GM18526 (cell line): ENCODE results near the gene DNAH11.

Source experiments
- POLR2A ChIP-seq: IDR thresholded peaks from 3 replicates; pipeline ENCODE4 v1.6.1; 2011; ENCODE audit not compliant: insufficient read length; ENCODE audit errors: extremely low read depth

Gene DNAH11

DNA sequence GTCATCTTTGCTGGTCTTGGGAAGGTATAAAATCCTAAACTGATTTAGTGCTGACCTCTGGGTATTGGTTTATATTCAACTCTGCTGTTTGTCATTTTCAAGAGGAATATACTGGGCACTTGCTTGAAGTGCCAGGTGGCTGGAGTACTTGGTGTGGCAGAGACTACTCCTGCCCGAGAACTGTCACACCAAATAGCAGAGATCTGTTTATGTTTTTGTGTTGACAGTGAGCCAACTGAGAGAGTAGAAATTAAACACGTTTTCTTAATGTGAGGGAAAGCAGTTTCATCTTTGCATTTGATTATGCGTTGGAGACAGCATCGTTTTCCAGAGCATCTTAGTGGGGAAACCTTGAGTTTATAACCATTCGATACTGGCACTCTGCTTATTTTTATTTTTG, 228.4 kb downstream of the DNAH11 start:
- no peak for TF ChIP-seq POLR2A

DNA sequence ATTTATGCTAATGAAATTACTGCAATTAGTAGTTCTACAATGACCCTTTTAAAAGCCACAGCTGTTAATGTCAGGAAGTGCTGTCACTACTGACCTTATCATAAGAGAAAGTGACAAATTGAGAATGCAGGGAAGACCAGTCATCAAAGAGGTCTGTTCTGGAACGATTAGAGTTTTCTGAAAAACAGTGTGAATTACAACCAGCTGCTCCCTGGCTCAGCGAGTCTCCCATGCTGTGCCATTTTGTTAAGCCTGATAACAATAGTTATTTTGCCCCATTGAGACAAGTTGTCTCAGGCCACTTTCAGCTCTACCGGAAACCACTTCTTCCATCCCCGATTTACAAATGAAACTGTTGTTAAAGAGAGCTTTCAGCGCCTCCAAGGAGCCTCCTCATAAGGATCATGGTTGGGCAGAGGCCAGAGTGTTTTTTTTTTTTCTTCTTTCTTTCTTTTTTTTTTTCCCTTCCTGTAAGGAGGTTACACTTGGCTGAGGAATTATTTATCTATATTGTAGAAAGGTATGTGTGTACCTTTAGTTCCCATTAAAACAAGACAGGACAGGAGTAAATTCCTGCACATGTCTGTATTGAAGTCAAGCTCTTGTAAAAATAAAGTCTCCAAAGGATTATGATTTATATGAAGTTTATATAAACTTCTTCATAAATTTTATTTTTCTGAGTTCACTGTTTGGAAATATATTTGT, 229.2 kb downstream of the DNAH11 start:
- no peak for TF ChIP-seq POLR2A

DNA sequence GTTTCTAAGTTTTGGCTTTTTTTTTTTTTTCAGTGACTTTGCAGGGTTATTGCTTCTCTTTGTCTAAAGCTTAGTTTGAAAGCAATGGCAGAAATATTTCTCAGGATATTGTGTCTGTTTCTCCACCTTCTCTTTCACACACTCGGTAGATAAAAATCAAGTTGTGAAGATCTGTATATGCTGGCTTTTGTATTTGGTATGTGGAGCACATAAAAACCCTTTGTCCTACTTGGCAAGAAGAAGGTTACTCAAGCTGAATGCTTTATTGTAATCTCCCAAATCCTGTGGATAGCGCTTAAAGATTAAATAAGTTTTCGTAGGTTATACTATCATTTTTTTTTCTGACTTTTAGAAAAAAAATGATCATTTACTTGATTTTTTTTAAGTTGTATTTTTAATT, 230.5 kb downstream of the DNAH11 start:
- no peak for TF ChIP-seq POLR2A

DNA sequence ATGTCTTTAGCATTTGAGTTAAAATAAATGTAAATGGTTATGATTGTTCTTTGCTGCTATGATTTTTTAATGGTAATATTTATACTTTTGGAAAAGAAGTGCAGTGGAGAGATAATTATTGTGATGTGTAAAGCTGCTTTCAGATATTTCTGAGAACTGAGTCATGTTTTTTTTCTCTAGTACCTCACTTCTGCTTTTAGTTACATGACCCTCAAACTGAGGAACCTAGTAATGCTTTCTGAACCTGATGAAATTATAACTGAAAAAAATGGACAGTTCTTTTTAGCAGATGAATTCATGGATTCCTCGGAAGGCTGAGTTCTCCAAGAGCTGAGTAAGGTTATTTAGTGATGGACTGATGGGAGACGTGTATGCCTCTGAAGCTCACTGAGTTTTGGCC, 235.1 kb downstream of the DNAH11 start:
- no peak for TF ChIP-seq POLR2A

DNA sequence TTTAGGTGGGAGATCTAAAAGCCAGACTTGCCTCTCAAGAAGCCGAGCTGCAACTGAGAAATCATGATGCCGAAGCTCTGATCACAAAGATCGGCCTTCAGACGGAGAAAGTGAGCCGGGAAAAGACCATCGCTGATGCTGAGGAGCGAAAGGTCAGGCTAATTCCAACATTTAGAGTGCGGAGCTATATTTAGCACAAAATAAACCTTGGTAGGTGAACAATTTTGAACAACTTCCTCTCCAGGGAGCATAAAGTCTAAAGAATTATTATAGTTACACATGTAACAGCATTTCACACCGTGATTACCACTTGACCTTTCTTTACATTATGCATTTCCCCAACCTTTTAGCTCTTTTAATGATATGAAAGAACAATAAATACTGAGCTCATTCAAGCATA, 236.1 kb downstream of the DNAH11 start:
- no peak for TF ChIP-seq POLR2A

DNA sequence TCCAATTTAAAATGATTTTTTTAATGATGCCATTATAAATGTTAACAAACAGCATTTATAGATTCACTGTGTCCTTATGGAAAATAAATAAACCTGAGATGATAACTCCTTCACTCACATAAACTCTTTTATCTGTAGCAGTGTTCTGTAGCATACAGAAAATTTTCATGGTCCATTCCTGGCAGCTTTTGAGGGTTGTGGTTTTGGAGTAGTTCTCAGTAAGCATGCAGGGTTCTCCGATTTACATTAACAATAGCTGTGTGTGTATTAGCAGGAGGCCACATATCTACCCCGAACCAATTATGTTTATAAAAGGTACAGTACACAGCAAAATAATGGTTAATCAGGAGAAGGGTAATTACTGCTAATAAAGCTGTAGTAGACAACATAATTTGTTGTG, 240.2 kb downstream of the DNAH11 start:
- no peak for TF ChIP-seq POLR2A

DNA sequence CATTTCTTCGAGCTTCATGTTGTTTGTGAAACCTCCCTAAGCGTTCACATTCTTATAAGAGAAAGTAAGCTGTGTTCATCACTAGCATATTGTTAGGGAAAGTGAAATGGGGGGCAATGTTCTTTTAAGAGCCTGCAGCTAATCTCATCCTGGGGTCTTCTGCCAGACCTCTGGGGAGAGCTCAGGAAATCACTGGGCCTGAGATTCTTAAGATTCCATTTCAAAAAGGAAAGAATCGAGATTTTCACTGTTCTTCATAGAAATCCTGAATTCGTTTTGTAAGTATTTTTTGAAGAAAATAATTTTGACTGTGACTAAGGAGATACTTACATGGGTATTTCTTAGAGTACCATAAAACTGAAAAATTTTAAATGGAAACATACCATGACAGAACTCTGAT, 242.2 kb downstream of the DNAH11 start:
- TF ChIP-seq POLR2A, result no peak

DNA sequence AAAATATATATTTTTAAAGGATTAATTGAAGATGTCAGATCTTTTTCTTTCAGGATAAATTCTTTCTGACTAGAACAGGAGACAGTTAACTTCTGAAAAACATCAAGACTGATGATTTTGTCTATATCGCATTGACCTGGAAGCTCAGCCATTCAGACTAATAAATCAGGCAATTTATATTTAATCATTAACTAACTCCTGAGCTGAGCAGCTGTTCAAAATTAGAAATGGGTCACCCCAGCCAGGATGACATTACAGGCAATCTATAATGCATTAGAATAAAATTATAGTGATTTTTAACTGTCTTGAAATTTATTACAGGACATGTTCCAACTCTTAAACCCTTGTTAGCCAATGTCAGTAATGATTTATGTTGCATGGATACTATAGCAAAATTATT, 263.0 kb downstream of the DNAH11 start:
- no peak for TF ChIP-seq POLR2A

DNA sequence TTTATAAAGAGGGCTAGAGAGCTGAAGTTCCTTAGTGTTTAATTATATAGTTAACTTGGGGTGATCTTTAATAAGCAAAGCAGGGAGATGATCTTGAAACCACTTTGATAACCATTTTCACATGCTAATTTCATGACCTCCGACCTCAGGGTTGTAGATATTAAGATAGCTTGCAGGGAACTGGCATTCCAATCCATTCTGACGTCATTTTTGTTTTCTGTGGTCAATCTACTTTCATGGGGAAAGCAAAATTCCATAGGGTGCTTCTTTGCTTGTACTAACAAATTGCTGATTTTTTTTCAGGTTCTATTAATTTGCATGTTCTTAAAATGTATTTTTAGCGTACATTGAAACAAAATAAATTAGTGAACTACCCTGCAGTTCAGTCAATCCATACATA, 263.5 kb downstream of the DNAH11 start:
- no peak for TF ChIP-seq POLR2A

DNA sequence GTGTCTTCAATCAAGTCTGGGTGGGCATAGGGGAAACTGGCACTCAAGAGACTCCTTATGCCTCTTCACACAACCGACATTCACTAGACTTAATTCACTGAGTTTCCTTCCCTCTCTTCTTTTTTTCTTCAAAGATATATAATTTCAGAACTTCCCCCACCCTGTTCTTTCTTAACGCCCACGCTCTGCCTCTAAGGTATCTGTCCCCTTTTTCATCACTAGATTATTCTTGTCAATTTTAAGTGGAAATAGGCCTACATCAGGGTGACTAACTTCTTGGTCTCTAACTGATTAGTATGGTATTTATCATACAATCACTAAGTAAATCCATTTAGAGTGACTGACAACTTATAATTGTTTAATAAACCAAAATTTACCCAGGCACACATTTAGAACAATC, 276.2 kb downstream of the DNAH11 start:
- TF ChIP-seq POLR2A, result no peak

DNA sequence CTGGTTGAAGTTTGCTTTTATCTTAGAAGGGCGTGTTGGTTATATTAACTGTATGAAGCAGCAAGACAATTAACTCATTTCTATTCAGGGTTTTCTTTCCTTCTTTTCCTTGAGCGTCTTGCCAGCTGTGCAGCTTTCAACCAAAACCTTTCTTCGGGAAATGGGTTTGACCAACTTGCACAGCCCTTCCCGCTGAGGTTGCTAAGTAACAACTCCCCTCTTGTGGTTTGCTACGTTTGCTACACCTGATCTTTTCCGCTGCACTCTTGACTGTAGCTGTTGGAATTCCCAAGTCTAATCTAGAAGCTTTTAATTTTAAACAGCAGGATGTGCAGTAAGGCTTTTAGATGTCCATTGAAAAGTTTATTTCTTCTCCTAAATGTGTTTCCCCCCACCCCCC, 286.0 kb downstream of the DNAH11 start:
- TF ChIP-seq POLR2A, result no peak

DNA sequence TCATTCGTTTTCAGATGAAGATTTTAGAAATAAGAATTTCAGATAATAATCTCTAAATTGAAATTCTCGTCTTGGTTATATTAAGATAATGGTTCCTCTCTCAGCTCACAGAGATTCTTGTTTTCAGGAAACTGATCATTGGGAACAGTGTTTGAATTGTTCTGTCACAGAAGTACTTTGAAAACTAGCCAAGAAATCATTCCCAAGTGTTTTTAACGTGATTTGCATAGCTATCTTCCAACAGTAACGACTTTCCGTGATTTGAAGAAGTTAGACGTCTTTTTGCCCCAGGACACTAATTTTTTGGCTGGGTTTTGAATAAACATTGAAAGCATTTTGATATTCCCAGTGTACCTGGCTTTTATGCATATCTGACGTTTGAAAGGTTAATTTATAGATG, 286.9 kb downstream of the DNAH11 start:
- TF ChIP-seq POLR2A, result no peak

DNA sequence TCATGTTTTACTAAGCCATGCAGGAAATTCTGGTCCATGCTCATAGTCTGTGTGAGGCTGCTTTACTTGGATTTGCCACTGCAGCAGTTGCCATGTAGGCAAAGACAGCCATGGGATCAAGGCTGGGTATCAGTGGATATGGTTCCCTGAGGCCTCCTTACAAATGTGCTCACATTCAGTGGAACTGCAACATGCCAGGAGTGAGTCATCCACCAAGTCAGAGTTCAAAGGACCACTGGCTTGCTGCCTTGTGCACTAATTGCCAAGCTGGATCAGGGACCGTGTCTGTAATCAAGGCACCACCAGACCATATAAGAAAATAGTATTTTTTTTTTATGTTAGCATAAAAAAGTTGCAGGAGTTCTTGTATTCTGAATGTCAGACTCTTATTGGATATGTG, 301.9 kb downstream of the DNAH11 start:
- no peak for TF ChIP-seq POLR2A

DNA sequence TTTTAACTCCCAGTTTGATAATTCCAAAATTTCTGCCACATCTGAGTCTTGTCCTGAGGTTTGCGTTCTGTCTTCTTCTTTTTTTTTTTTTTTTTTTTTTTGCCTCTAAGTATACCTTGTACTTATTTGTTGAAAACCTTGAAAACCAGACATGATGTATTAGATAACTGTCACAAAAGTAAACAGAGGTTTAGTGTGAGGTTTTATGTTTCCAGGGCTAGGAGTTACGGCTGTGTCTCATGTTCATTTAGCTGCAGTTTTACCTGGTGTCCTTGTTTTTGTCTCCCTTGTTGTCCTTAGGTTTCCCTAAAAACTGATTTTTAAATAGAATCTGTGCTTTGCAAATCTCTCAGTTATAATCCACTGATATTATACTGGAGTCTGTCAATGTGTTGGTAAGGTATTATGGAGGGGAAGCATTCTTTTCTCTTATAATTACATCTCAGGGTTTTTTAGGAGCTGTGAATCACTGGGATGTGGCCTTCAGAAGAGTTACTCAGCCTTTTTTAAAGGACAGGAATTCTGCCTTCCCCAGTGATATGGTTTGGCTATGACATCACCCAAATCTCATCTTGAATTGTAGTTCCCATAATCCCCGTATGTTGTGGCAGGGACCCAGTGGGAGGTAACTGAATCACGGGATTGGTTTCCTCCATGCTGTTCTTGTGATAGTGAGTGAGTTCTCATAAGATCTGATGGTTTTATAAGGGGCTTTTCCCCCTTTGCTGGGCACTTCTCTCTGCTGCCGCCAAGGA, 307.9 kb downstream of the DNAH11 start:
- TF ChIP-seq POLR2A, result no peak

DNA sequence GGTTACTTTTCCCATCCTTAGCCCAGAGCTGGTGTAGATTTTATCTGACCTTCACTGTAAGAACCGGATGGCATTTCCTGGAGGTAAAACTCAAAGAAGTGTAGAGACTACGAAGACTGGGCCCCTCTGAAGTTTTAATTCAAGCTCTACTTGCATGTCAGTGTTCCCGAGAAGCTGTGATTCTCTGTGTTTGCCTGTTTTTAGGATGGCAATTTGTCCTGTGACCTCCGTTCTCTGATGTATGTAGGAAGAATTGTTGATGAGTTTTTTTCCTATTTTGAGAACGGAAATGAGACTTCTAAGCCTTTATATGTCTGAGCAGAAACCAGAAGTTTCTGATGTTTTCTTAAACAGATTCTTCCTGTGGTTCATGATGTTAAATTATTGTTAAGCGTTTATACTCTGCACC, 308.7 kb downstream of the DNAH11 start:
- TF ChIP-seq POLR2A, result no peak

DNA sequence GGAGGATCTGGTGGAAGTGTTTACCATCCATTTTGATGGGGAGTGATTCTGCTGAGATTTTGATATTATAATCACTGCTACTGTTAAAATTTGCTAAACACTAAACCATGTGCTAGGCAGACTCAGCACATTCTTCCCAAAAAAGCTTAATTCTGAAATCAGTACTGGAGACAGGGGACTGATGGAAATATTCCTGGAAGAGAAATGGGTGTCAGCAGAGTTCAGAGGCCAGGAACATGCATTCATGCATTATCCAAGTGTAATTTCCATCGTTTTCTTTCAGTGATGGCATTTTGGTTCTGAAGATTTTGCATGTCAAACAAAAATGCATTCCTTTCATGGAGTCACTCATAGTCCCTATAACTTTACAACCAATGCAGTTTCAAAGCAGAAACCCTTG, 323.9 kb downstream of the DNAH11 start:
- no peak for TF ChIP-seq POLR2A

DNA sequence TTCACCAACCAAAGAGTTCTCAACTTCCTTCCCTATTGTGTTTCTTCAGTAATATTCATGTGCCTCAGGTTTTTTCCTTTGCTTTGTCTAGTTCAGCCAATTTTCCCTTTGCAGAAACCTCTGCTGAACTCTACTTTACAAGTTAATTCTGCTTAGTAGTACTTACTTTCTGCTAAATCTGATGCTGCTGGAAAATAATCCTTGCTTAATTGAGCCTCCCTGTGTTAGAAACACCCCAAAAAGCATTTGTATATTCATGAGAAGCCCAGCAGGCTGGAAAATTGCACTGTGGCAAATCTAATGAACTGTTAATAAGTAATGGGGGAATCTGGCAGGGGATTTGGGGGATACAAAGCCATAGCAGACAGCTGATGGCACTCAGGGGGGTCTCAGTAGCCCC, 324.4 kb downstream of the DNAH11 start:
- no peak for TF ChIP-seq POLR2A
